Measurements from ENCODE around the gene OTUB1. TPM values are rescaled to one million over a fixed set of nuclear protein-coding genes. Genes with fewer than 3 reads are reported as not detected.

OTUB1 gene
- total RNA-seq, 1 experiment from 2014 or later: 87.0 TPM

GRCh38 chr11:64007160-64007628 is 21.0 kb downstream of the OTUB1 start:
- ChIA-PET CTCF (interaction anchor here (1.1 to 1.4 kb wide), 2 partner anchors 61 to 146 kb away, joined by 4 to 5 read pairs; no protein-coding TSS in a partner anchor), POLR2A (interaction anchor here (0.7 to 1.7 kb wide), 5 partner anchors 8 to 204 kb away, joined by 3 to 10 read pairs (median 3); no protein-coding TSS in a partner anchor), RAD21 (ENCODE audit: low non-redundant PET in 1 of 2, low total read pairs in 2 of 2, uncharacterized antibody in 2 of 2, unreplicated experiment in 2 of 2) (no interaction called here)
- Histone ChIP-seq H3K9me2 (ENCODE audit: insufficient read depth) (no peaks in the 10 kb centered on the region), H2AFZ (ENCODE audit: low read depth, low read length, poor library complexity, severe bottlenecking) (no peak overlapping the region), H3K27me3 (ENCODE audit: insufficient read depth, low read length) (no peaks in the 10 kb centered on the region), H3K9me3 (ENCODE audit: control insufficient read depth in 1 of 2, insufficient read depth in 1 of 2, low read depth in 1 of 2, low read length in 2 of 2) (peaks cover 0 to 9% of the 10 kb centered on the region in 2 experiments; a peak in 1 of 4 replicates), H3K27ac (ENCODE audit: low read depth, low read length) (peak overlapping the region; percentile 77), H3K79me2 (ENCODE audit: insufficient read depth, low read length) (0 out of 2 replicates have a peak, but pooled peaks cover 3% of the 10 kb centered on the region), H3K4me2 (ENCODE audit: low read length) (peak overlapping the region; percentile 89), H3K9ac (ENCODE audit: low read length) (peak overlapping the region; percentile 65), H3K36me3 (ENCODE audit: control insufficient read depth in 1 of 2, insufficient read depth in 2 of 2, low read length in 2 of 2) (no peaks in the 10 kb centered on the region; a peak in 1 of 4 replicates), H4K20me1 (ENCODE audit: insufficient read depth) (no peaks in the 10 kb centered on the region), H3K4me3 (replicated peaks in 1 of 2; ENCODE audit: low read depth in 1 of 2, low read length in 2 of 2) (peak overlapping the region; percentile 43 to 58), H3K4me1 (ENCODE audit: control insufficient read depth in 1 of 2, insufficient read depth in 2 of 2, low read length in 2 of 2) (peaks cover 18 to 37% of the 10 kb centered on the region in 2 experiments)
- peak; percentile 87 for TF ChIP-seq MAX (IDR thresholded peaks at IDR 0.05)
- no peak for TF ChIP-seq SIN3A (IDR thresholded peaks at IDR 0.05; ENCODE audit: low read depth)
- intact Hi-C loops (cut with micrococcal nuclease): loop anchor here (10.0 kb wide), 1 partner anchor 138 kb away; no protein-coding TSS in a partner anchor
- peak; percentile 64 for ATAC-seq
- no peak for DNase-seq (ENCODE audit: low read depth, low spot score)
- TSS peak; percentile 67 for BruUV-seq (replicated peaks)

- ChIA-PET CTCF (interaction anchor here (1.1 to 1.4 kb wide), 3 partner anchors 8 to 145 kb away, joined by 3 to 5 read pairs (median 4); no protein-coding TSS in a partner anchor), RAD21 (ENCODE audit: low non-redundant PET in 1 of 2, low total read pairs in 2 of 2, uncharacterized antibody in 2 of 2, unreplicated experiment in 2 of 2) (interaction anchor here in 1 of 2 experiments (0.7 kb wide), 2 partner anchors 8 to 69 kb away, joined by 3 read pairs; partner anchors contain the start of gene NAA40), POLR2A (interaction anchor here (0.7 to 1.7 kb wide), 5 partner anchors 8 to 205 kb away, joined by 3 to 10 read pairs (median 3); no protein-coding TSS in a partner anchor)
- Histone ChIP-seq H3K36me3 (ENCODE audit: control insufficient read depth in 1 of 2, insufficient read depth in 2 of 2, low read length in 2 of 2) (no peaks in the 10 kb centered on the region; a peak in 1 of 4 replicates), H4K20me1 (ENCODE audit: insufficient read depth) (no peaks in the 10 kb centered on the region), H3K4me3 (replicated peaks in 1 of 2; ENCODE audit: low read depth in 1 of 2, low read length in 2 of 2) (peak overlapping the region; percentile 43 to 58), H3K27ac (ENCODE audit: low read depth, low read length) (peak overlapping the region; percentile 77), H3K9ac (ENCODE audit: low read length) (peak overlapping the region; percentile 65), H3K27me3 (ENCODE audit: insufficient read depth, low read length) (no peaks in the 10 kb centered on the region), H2AFZ (ENCODE audit: low read depth, low read length, poor library complexity, severe bottlenecking) (no peak overlapping the region), H3K9me2 (ENCODE audit: insufficient read depth) (no peaks in the 10 kb centered on the region), H3K4me2 (ENCODE audit: low read length) (peak overlapping the region; percentile 89), H3K4me1 (ENCODE audit: control insufficient read depth in 1 of 2, insufficient read depth in 2 of 2, low read length in 2 of 2) (peaks cover 18 to 37% of the 10 kb centered on the region in 2 experiments), H3K9me3 (ENCODE audit: control insufficient read depth in 1 of 2, insufficient read depth in 1 of 2, low read depth in 1 of 2, low read length in 2 of 2) (peaks cover 0 to 9% of the 10 kb centered on the region in 2 experiments; a peak in 1 of 4 replicates), H3K79me2 (ENCODE audit: insufficient read depth, low read length) (0 out of 2 replicates have a peak, but pooled peaks cover 3% of the 10 kb centered on the region)
- intact Hi-C loops (cut with micrococcal nuclease): loop anchor here (10.0 kb wide), 1 partner anchor 137 kb away; no protein-coding TSS in a partner anchor
- TF ChIP-seq FOSL1 (IDR thresholded peaks at IDR 0.05; ENCODE audit: low read depth) (no peak), YY1 (IDR thresholded peaks at IDR 0.05; ENCODE audit: extremely low read depth, insufficient replicate concordance, low read depth, low read length) (peak; percentile 35), EGR1 (IDR thresholded peaks at IDR 0.05; ENCODE audit: low read depth) (no peak), POLR2A (IDR thresholded peaks at IDR 0.05; ENCODE audit: borderline replicate concordance, extremely low read depth, insufficient read depth, insufficient read length) (no peak), POLR2AphosphoS5 (IDR thresholded peaks at IDR 0.05; ENCODE audit: low read depth, low read length) (peak; percentile 70)
- TF ChIP-seq, protein P1, sequence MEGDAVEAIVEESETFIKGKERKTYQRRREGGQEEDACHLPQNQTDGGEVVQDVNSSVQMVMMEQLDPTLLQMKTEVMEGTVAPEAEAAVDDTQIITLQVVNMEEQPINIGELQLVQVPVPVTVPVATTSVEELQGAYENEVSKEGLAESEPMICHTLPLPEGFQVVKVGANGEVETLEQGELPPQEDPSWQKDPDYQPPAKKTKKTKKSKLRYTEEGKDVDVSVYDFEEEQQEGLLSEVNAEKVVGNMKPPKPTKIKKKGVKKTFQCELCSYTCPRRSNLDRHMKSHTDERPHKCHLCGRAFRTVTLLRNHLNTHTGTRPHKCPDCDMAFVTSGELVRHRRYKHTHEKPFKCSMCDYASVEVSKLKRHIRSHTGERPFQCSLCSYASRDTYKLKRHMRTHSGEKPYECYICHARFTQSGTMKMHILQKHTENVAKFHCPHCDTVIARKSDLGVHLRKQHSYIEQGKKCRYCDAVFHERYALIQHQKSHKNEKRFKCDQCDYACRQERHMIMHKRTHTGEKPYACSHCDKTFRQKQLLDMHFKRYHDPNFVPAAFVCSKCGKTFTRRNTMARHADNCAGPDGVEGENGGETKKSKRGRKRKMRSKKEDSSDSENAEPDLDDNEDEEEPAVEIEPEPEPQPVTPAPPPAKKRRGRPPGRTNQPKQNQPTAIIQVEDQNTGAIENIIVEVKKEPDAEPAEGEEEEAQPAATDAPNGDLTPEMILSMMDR (IDR thresholded peaks at IDR 0.05 in 2 of 3, conservative IDR thresholded peaks at IDR 0.05 in 1 of 3; ENCODE audit: borderline replicate concordance in 1 of 3, insufficient read depth in 1 of 3, low read depth in 2 of 3, low read length in 2 of 3): peak in 2 of 3 experiments; percentile 2 to 27; a peak in 1 of 6 replicates
- DNase-seq (ENCODE audit: low read depth, low spot score) (peak; percentile 54), ATAC-seq (peak; percentile 84)
- no TSS peak for BruUV-seq (replicated peaks)
These were observed 21.5 kb downstream of the OTUB1 start for GRCh38 chr11:64007629-64008282.
